ENCODE measurements around the gene GJC2.

GJC2 gene

GRCh38 chr1:228114827-228115226, 34.9 kb upstream of the GJC2 start:
- no peak for DNase-seq (ENCODE audit: low spot score)

GRCh38 chr1:228117335-228117734, 32.4 kb upstream of the GJC2 start:
- no peak for DNase-seq (ENCODE audit: low spot score)

GRCh38 chr1:228118040-228118439, 31.7 kb upstream of the GJC2 start:
- no peak for DNase-seq (ENCODE audit: low spot score)

- no peak for DNase-seq (ENCODE audit: low spot score)
Observed at GRCh38 chr1:228120351-228120750, 29.4 kb upstream of the GJC2 start.

- no peak for DNase-seq (ENCODE audit: low spot score)
Observed at GRCh38 chr1:228120857-228121489, 28.8 kb upstream of the GJC2 start.

GRCh38 chr1:228122921-228123441, 26.7 kb upstream of the GJC2 start:
- DNase-seq (ENCODE audit: low spot score) = no peak

GRCh38 chr1:228123505-228123904, 26.2 kb upstream of the GJC2 start:
- DNase-seq (ENCODE audit: low spot score) = no peak

- DNase-seq (ENCODE audit: low spot score) = no peak
Observed at GRCh38 chr1:228125185-228125584, 24.5 kb upstream of the GJC2 start.

GRCh38 chr1:228131766-228132165, 18.0 kb upstream of the GJC2 start:
- DNase-seq (ENCODE audit: low spot score) = no peak

GRCh38 chr1:228134591-228134990, 15.1 kb upstream of the GJC2 start:
- DNase-seq (ENCODE audit: low spot score) = no peak

- no peak for DNase-seq (ENCODE audit: low spot score)
Observed at GRCh38 chr1:228136901-228137300, 12.8 kb upstream of the GJC2 start.

GRCh38 chr1:228139406-228139930, 10.3 kb upstream of the GJC2 start:
- DNase-seq (ENCODE audit: low spot score) = no peak

- DNase-seq (ENCODE audit: low spot score) = peak; percentile 98
Observed at GRCh38 chr1:228139931-228140723, 9.6 kb upstream of the GJC2 start, which contains the start of gene GUK1. GUK1 (plus strand) TSS chr1:228140279; CDS start chr1:228140303, 24 bp downstream.

- DNase-seq (ENCODE audit: low spot score) = peak; percentile 28
Observed at GRCh38 chr1:228140724-228141225, 9.0 kb upstream of the GJC2 start.

GRCh38 chr1:228141226-228142044, 8.3 kb upstream of the GJC2 start:
- no peak for DNase-seq (ENCODE audit: low spot score)

- DNase-seq (ENCODE audit: low spot score) = no peak
Observed at GRCh38 chr1:228142155-228142691, 7.5 kb upstream of the GJC2 start.

GRCh38 chr1:228142701-228143136, 7.0 kb upstream of the GJC2 start:
- DNase-seq (ENCODE audit: low spot score) = peak; percentile 30

GRCh38 chr1:228143480-228144192, 6.1 kb upstream of the GJC2 start:
- DNase-seq (ENCODE audit: low spot score) = no peak

- no peak for DNase-seq (ENCODE audit: low spot score)
Observed at GRCh38 chr1:228144193-228144992, 5.3 kb upstream of the GJC2 start.

- DNase-seq (ENCODE audit: low spot score) = no peak
Observed at GRCh38 chr1:228144993-228145343, 4.8 kb upstream of the GJC2 start.

Data from putamen (tissue), 1 donor.